ENCODE data around the gene DCLRE1C.

GRCh38 chr10:14952851-14953423, 959 bp downstream of the DCLRE1C start:
- no peak for TF ChIP-seq POLR2A (IDR thresholded peaks at IDR 0.05)
- no peak for TF ChIP-seq CTCF (IDR thresholded peaks at IDR 0.05)
- TF ChIP-seq POLR2AphosphoS5 (IDR thresholded peaks at IDR 0.05; ENCODE audit: insufficient read depth in 1 of 2, low read depth in 1 of 2) = no peak
